B cell (primary cell): ENCODE data around the gene ZDHHC22. TPM values are rescaled to one million over a fixed set of nuclear protein-coding genes. Genes with fewer than 3 reads are reported as not detected.

Source experiments
- ATAC-seq: fragments of 200-7000 bp; cut with Tn5 transposase; one replicate; pipeline ENCODE4 v1.10.0; 2021; ENCODE audit warnings: low read depth, mild to moderate bottlenecking, moderate number of reproducible peaks, moderate library complexity
- CTCF ChIA-PET: fragments of 350-600 bp; sonication (Branson Sonifier 250); formaldehyde crosslinking; loops from one replicate; lab custom pipeline; 2021; ENCODE audit warnings: antibody characterized with exemption, inconsistent platforms; lab: Charles Lee
- POLR2A ChIA-PET: fragments of 350-600 bp; sonication (Branson Sonifier 250); formaldehyde crosslinking; loops from one replicate; lab custom pipeline; 2021; ENCODE audit warnings: antibody characterized with exemption; lab: Charles Lee
- DNase-seq: peaks from one replicate; pipeline ENCODE4 v3.0.0; 2013
- H2AFZ ChIP-seq: 2 replicates; pipeline ENCODE4 v1.6.1; 2012; ENCODE audit warnings: mild to moderate bottlenecking, low read depth, low read length; ENCODE audit not compliant: insufficient read depth, poor library complexity, severe bottlenecking
- H3K27ac ChIP-seq, 2 donors: 1 replicate in 1 of 2; 2 replicates in 1 of 2; pipeline ENCODE4 v1.5.1; 2012 to 2013; ENCODE audit warnings: low read length in 2 of 2, mild to moderate bottlenecking in 2 of 2, moderate library complexity in 1 of 2
- H3K27me3 ChIP-seq, 4 experiments: fragments of 200-600 bp in 1 of 4; sonication (generic) in 1 of 4; replicated peaks in 1 of 4; 1 replicate in 2 of 4; 2 replicates in 2 of 4; pipeline versions ENCODE4 v1.6.1 to v1.7.0; 2013 to 2016; ENCODE audit warnings: low read length in 3 of 4, mild to moderate bottlenecking in 2 of 4, mixed read lengths in 1 of 4, moderate library complexity in 1 of 4; ENCODE audit not compliant: insufficient read depth in 4 of 4, control insufficient read depth in 3 of 4; ENCODE audit errors: control extremely low read depth in 1 of 4
- H3K36me3 ChIP-seq, 2 experiments: replicated peaks in 1 of 2; 1 replicate in 1 of 2; 2 replicates in 1 of 2; pipeline versions ENCODE4 v1.6.1 to v1.7.1; 2013; ENCODE audit warnings: low read length in 1 of 2; ENCODE audit not compliant: insufficient read depth in 2 of 2, control insufficient read depth in 1 of 2; ENCODE audit errors: control extremely low read depth in 1 of 2, extremely low read depth in 1 of 2
- H3K4me1 ChIP-seq, 2 donors: fragments of 200-600 bp in 1 of 2; sonication (generic) in 1 of 2; 1 replicate in 1 of 2; 2 replicates in 1 of 2; pipeline versions ENCODE4 v1.5.1 to v1.6.1; 2013 to 2017; ENCODE audit warnings: low read length in 2 of 2; ENCODE audit not compliant: control insufficient read depth in 2 of 2, insufficient read depth in 2 of 2
- H3K4me2 ChIP-seq: replicated peaks from 2 replicates; pipeline ENCODE3; 2012; ENCODE audit warnings: mild to moderate bottlenecking, low read depth, low read length; ENCODE audit not compliant: poor library complexity, severe bottlenecking
- H3K4me3 ChIP-seq, 5 experiments: fragments of 200-600 bp in 1 of 5; sonication (generic) in 1 of 5; 1 replicate in 3 of 5; 2 replicates in 2 of 5; pipeline versions ENCODE4 v1.5.1 to v1.7.0; 2011 to 2016; ENCODE audit warnings: low read length in 4 of 5, mild to moderate bottlenecking in 4 of 5, low read depth in 2 of 5, control low read depth in 1 of 5, moderate library complexity in 1 of 5; ENCODE audit not compliant: insufficient read depth in 1 of 5; ENCODE audit errors: control extremely low read depth in 1 of 5, extremely low read depth in 1 of 5
- H3K79me2 ChIP-seq: fragments of 200-600 bp; sonication (generic); one replicate; pipeline ENCODE4 v1.6.0; 2016; ENCODE audit warnings: low read length; ENCODE audit not compliant: control insufficient read depth, insufficient read depth
- H3K9ac ChIP-seq: fragments of 200-600 bp; sonication (generic); 2 replicates; pipeline ENCODE4 v1.6.1; 2017; ENCODE audit warnings: mild to moderate bottlenecking, low read length, moderate library complexity
- H3K9me3 ChIP-seq, 3 donors: one replicate each; pipeline versions ENCODE4 v1.6.1 to v1.7.1; 2013; ENCODE audit warnings: low read length in 2 of 3; ENCODE audit not compliant: control insufficient read depth in 2 of 3, insufficient read depth in 1 of 3; ENCODE audit errors: control extremely low read depth in 1 of 3
- H4K20me1 ChIP-seq: 2 replicates; pipeline ENCODE4 v1.6.0; 2012; ENCODE audit warnings: mild to moderate bottlenecking, low read length; ENCODE audit not compliant: insufficient read depth, control insufficient read depth, poor library complexity, severe bottlenecking
- H3K27ac Mint-ChIP-seq: one replicate; pipeline ENCODE4 v1.8.0; 2021; ENCODE audit warnings: mixed read lengths
- H3K27me3 Mint-ChIP-seq: one replicate; pipeline ENCODE4 v1.8.0; 2021; ENCODE audit warnings: mixed read lengths
- H3K4me1 Mint-ChIP-seq: one replicate; pipeline ENCODE4 v1.8.0; 2021; ENCODE audit warnings: mixed read lengths
- H3K4me3 Mint-ChIP-seq: one replicate; pipeline ENCODE4 v1.8.0; 2021; ENCODE audit warnings: mixed read lengths
- H3K9me3 Mint-ChIP-seq: one replicate; pipeline ENCODE4 v1.8.0; 2022; ENCODE audit warnings: mixed read lengths; ENCODE audit not compliant: insufficient read depth
- CTCF ChIP-seq: fragments of 200-600 bp; IDR thresholded peaks from one replicate; pipeline ENCODE4 v1.8.0; 2022; ENCODE audit warnings: antibody characterized with exemption, mild to moderate bottlenecking
- EZH2 ChIP-seq: IDR thresholded peaks from 2 replicates; pipeline ENCODE4 v1.6.1; 2012; ENCODE audit warnings: borderline replicate concordance, low read depth, mild to moderate bottlenecking, moderate library complexity, low read length; ENCODE audit not compliant: insufficient read depth, poor library complexity, severe bottlenecking
- WGBS: methylation state at CpG from one replicate; pipeline ENCODE4 v1.1.5; 2013; ENCODE audit warnings: missing lambda C conversion rate; ENCODE audit not compliant: insufficient coverage; 5-methylcytosine and 5-hydroxymethylcytosine counted together
- intact Hi-C: fragments of 100-400 bp; cut with micrococcal nuclease; formaldehyde crosslinking; loops from one replicate; pipeline ENCODE4 v1.10.0; 2022
- polyA plus RNA-seq: library from polyadenylated mRNA; depleted of rRNA; stranded (reverse); fragments of >200 nt; gene quantifications from 2 replicates; pipeline ENCODE4 v1.2.3, GENCODE V29; 2012
- total RNA-seq, 2 donors: library from RNA; stranded (reverse); fragments of 120-200 nt in 1 of 2; gene quantifications; 1 replicate in 1 of 2; 2 replicates in 1 of 2; pipeline versions ENCODE4 v1.2.3 to v1.2.4, GENCODE V29; 2013 to 2022

The ZDHHC22 gene
- total and polyA plus RNA-seq, 2 donors (not counting 1 experiment from before 2014, with no cell fraction given), result not detected

GRCh38 chr14:77109656-77110055, 31.9 kb downstream of the ZDHHC22 start:
- intact Hi-C loops, result loop anchor here (1.0 to 2.0 kb wide), 2 partner anchors 12 to 41 kb away; no protein-coding TSS in a partner anchor
- Mint-ChIP-seq H3K4me1 (peaks cover 28% of the 10 kb centered on the region), H3K27ac (peak overlapping the region; percentile 38), H3K9me3 (no peaks in the 10 kb centered on the region), H3K4me3 (no peak overlapping the region), H3K27me3 (no peaks in the 10 kb centered on the region)
- TF ChIP-seq CTCF (no peak), EZH2 (no peak)
- peaks cover 3 to 5% of the 10 kb centered on the region in 2 donors for H3K4me1 ChIP-seq
- peaks cover 6 to 71% of the 10 kb centered on the region in 2 experiments for H3K36me3 ChIP-seq
- H3K27me3 ChIP-seq, result no peaks in the 10 kb centered on the region
- H3K27ac ChIP-seq, result no peak overlapping the region
- 100% methylated on average over 1 of the region's 6 CpGs for WGBS
- H3K9ac ChIP-seq, result no peak overlapping the region
- CTCF ChIA-PET, result interaction anchor here (1.2 to 30.2 kb wide), 10 partner anchors 10 to 207 kb away, joined by 3 to 757 read pairs (median 8); partner anchors contain the start of gene CIPC
- H3K4me2 ChIP-seq, result no peak overlapping the region
- H4K20me1 ChIP-seq, result no peaks in the 10 kb centered on the region
- H3K79me2 ChIP-seq, result peaks cover 56% of the 10 kb centered on the region
- no peak overlapping the region for H3K4me3 ChIP-seq
- no peaks in the 10 kb centered on the region for H3K9me3 ChIP-seq
- DNase-seq (no peak), ATAC-seq (no peak)
- no peak overlapping the region for H2AFZ ChIP-seq
- POLR2A ChIA-PET, result interaction anchor here (1.3 to 2.4 kb wide), 3 partner anchors 11 to 14 kb away, joined by 4 to 14 read pairs (median 9); partner anchors contain the start of gene CIPC

- peaks cover 56% of the 10 kb centered on the region for H3K79me2 ChIP-seq
- Mint-ChIP-seq H3K4me3 (no peak overlapping the region), H3K9me3 (no peaks in the 10 kb centered on the region), H3K27me3 (no peaks in the 10 kb centered on the region), H3K27ac (peak overlapping the region; percentile 50), H3K4me1 (peaks cover 31% of the 10 kb centered on the region)
- no peaks in the 10 kb centered on the region for H3K9me3 ChIP-seq
- ChIA-PET CTCF (interaction anchor here (0.7 to 30.2 kb wide), 11 partner anchors 9 to 207 kb away, joined by 3 to 757 read pairs (median 7); partner anchors contain the start of gene CIPC), POLR2A (interaction anchor here (1.3 to 2.4 kb wide), 2 partner anchors 13 to 15 kb away, joined by 9 to 14 read pairs; no protein-coding TSS in a partner anchor)
- no peaks in the 10 kb centered on the region for H3K27me3 ChIP-seq
- peak; percentile 60 for DNase-seq
- ATAC-seq, result peak; percentile 39
- no peak overlapping the region for H2AFZ ChIP-seq
- H3K36me3 ChIP-seq, result peaks cover 0 to 62% of the 10 kb centered on the region in 2 experiments
- WGBS, result 91% methylated on average over 2 of the region's 2 CpGs
- H3K9ac ChIP-seq, result no peak overlapping the region
- H3K4me2 ChIP-seq, result no peak overlapping the region
- no peak overlapping the region for H3K4me3 ChIP-seq
- peaks cover 3 to 5% of the 10 kb centered on the region in 2 donors for H3K4me1 ChIP-seq
- TF ChIP-seq EZH2 (no peak), CTCF (peak; percentile 49)
- intact Hi-C loops, result loop anchor here (1.0 to 2.0 kb wide), 3 partner anchors 10 to 42 kb away; partner anchors contain the start of gene CIPC
- H4K20me1 ChIP-seq, result no peaks in the 10 kb centered on the region
- H3K27ac ChIP-seq, result no peak overlapping the region
Measured at GRCh38 chr14:77108753-77109152, 32.8 kb downstream of the ZDHHC22 start.
